ENCODE measurements around the gene GCLM.
A peak's percentile ranks its signal among the peaks of the same experiment; 100 is the strongest.

The GCLM gene

DNA sequence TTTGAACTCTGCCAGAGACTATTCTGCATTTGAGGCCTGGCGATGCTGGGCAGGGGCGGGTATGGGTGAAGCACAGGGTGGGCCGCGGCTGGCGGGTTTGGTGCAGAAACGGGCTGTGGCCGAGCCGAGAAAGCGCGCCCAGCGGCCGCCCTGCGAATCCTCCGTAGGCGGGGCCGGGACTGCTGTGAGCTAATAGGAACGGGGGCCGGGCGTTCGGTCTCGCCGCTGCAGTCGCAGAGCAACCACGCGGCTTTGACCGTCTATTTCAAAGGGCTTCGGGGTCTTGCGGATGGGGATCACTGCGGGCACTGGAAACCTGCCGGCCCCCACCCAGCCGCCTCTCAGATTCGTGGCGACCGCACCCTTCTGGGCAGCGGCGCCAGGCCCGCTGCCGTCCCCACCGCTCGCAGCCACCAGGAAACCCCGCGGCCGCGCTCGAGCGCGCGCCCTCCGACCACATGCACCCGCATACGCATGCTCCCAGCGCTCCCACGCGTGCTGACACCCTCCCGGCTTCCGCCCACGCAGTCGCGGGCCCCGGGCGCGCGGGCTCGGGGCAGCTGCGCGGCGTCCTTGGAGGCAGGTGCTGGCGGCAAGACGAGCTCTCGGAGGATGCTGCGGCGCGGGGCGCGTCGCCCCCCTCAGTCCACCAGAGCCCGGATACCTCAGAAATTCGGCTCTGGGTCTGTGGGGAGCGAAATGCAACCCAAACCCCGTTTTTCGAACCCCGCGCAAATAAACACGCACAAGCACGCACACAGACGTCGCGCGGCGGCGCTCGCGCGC, 62.8 kb downstream of the GCLM start:
- peak; percentile 87 for DNase-seq

DNA sequence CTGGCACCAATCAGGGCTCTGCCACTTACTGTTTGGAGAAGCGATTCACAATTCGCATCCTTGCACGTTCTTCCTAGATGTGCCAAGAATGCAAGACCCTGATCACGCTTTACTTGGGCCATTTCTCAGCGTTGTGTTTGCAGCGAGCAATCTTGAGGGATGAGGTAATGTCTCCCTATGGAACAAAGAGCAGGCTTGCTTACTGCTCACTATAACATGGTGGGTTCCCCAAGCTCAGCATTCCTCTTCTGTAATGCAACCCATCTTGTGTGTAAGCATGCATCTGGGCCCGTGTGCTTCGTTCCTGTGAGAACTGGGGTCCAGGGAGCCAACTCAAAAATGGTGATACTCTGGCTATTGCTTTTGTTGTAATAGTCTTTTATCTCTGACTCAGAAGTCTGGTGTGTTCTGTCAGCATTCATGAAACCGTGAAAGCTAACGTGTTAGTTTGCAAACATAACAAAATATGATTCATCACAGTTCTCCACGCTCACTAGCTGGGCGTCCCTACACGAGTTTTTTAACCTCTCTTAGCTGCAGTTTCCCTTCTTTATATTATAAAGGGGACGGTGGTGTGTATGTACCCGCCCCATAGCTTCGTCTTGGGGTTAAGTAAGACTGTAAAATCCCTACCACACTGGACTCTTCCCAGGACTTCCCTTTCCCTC, 63.6 kb downstream of the GCLM start:
- DNase-seq, result peak; percentile 98

DNA sequence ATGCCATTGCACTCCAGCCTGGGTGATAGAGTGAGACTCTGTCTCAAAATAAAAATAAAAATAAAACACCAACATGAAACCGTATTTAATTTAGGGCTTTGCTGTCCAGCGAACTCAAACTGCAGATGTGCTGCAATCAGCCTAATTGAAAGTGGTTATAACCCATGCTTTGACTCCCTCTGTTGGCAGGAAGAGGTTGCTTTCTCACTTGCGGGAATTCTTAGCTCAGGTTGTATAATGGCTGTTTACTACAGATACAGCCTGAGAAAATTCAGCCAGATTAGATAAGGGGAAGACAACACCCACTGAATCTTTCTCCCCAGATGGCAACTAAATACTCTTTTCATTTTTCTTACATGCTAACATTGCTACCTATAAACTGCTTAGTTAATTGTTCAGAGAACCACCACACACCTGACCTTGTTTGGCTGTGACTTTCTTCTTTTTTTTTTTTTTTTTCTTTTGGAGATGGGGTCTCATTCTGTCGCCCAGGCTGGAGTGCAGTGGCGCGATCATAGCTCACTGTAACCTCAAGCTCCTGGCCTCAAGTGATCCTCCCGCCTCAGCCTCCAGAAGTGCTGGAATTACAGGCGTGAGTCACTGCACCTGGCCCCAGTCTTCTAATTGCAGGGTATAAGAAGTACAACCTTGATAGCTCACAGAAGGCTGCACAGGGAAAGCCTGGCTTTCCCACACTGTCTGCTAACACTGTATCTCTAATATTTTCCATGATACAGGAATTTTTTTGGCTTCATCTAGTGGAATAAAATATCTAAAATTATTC, 64.8 kb downstream of the GCLM start:
- peak; percentile 83 for DNase-seq

DNA sequence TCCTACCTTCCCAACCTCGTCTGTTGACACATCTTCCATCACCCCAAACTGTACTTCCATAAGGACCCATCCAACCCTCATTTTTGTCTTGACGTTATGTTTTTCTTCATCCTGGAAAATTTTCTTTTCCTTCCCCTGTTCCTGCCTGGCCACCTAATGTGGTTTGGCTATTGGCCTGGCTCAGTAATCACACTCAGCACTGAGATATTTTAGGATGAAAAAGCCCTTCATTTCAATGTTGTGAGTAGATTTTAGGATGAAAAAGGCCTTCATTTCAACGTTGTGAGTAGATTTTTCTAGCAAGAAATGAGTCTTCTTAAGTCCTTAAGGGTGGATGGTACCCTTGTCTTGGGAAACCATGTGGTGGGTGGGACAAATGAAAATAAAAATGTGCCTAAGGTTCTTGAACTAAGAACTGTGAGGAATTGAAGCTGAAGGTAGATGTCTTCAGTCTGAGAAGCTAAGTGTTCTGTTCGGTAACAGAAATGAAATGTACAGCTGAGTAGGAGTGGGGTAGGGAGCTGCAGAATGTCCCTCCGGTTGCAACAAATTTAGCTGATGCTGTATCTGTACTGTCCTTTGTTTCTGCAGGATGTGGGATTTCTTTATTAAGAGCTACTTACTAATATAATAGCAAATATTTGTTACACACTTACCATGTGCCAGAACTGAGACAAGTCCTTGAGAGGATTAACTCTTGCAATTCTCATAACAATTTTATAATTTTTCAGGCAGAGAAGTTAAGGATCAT, 66.3 kb downstream of the GCLM start:
- peak; percentile 54 for DNase-seq

DNA sequence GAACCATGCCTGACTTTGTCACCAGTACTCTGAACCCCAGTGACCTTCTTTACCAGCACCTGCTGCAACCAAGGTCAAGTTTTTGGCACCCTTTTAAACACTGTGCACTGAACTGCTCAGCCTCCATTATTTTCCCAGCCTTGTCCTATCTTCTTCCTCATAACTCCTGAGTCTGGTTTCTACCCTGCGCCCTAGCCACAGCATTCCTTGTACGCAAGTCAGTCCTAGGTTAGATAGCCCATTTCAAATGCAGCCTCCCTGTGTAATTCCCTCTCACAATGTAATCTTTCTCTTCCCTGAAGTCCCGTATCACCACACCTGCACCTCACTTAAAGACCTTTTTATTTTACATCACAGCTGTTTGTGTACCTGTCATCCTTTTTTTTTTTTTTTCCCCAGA, 67.5 kb downstream of the GCLM start:
- no peak for DNase-seq

DNA sequence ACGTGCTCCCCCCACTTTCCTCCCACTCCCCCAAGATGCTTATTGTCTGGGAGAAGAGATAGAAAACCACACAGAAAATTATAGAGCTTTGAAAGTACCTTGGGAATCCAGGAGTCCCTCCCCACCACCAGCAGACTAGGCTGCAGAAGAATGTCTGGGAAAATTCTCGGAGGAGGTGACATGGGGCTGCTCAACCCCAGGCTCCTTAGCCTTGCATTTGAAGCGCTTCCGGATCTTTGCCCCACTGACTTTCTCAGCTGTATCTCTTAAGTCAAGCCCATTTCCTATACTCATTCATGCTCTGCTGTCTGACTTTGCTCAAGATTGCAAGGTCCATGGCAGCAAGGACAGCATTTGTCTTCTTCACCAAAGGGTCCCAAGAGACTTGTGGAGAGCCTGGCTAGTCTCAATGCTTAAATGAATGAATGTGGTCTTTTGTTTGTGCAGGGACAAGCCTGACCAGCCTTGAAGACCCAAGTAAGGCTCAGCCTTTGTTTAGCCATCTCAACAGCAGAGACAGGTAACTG, 68.2 kb downstream of the GCLM start:
- DNase-seq, result no peak

DNA sequence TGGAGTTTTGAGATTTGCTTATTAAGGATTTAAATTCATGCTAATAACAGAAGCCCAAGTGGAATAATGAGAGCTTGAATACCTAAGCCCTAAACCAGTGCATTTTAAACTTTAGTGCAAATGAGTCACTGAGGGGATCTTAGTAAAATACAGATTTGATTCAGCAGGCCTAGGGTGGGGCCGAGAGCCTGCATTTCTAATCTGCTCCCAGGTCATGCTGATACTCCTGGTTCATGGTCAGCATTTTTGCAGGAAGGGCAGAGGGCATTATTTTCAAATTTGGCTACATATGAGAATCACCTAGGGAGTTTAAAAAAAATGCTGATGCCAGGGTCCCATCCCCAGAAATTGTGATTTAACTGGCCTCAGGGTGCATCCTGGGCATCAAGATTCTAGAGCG, 69.5 kb downstream of the GCLM start:
- DNase-seq, result no peak

DNA sequence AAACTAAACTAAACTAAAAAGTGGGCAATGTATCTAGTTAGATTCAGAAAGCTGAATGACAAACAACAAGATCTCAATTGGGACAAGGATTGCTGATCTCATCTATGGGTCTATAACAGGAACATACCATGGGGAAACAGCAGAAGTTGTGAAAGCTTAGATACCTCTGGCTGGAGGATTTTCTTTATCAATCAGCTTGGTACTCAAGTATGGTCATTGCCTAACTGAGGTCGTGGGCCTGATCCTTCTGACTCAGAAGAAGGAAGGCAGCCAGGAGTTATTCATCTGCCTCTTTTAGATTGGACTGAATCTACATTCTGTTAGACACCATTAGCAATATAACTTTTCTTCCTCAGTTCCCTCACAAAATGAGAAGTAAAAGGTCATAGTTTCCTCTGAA, 69.9 kb downstream of the GCLM start:
- DNase-seq, result peak; percentile 59

DNA sequence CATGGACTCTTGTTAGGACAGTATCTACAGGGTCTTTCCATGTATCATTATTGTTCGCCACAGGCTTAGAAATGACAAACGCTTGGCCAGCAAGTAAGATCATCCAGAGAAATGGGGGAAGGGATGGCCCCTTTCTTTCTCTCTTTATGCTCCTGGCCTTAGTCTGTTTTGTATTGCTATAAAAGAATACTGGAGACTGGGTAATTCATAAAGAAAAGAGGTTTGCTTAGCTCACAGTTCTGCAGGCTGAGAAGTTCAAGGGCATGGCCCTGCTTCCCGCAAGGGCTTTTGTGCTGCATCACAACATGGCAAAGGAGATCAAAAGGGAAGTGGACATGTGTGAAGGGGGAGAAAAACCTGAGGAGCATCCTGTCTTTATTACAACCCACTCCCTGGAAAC, 71.3 kb downstream of the GCLM start:
- DNase-seq, result no peak

Data from fibroblast of skin of scalp (primary cell).